ENCODE data around the gene PDIA5. TPM values are rescaled to one million over a fixed set of nuclear protein-coding genes. Genes with fewer than 3 reads are reported as not detected.

PDIA5 gene
- total RNA-seq, 1 experiment from 2014 or later, result 50.8 TPM

DNA sequence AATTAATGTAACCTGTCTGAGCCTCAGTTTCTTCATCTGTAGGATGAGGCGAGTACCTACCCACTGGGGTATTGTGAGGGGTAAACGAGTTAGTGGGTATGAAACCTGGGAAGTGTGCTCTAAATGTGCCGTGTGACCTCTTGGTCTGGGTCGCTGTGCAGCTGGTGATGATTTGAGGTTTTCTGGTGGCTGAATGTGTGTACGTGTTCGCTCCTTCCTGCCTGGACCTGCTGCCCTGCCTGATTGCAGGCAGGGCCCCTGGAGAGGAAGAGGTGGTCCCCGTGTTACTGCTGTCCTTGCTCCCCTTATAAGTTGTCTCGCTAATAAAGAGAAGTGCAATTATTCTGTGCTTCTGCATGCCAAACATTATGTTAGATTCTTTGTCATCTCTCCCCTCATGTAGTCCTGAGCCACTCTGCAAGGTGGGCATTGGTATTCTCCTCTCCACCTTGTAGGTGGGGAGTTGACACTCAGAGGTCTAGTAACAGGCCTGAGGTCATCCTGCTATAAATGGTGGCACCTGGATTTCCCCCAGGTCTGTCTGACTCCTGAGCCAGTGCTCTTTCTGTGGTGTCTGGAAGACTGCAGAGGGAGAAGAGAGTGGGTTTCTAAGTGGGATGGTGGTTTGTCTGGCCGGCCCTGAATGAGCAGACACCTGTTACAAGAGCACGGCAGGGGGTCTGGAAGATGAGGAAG lies 15.7 kb downstream of the PDIA5 start:
- H3K9me2 ChIP-seq (ENCODE audit: insufficient read depth), result no peaks in the 10 kb centered on the region
- CTCF ChIA-PET, result no interaction called here
- intact Hi-C loops (cut with micrococcal nuclease), result no loop called here
- no peaks in the 10 kb centered on the region for H3K9me3 ChIP-seq (ENCODE audit: control insufficient read depth in 1 of 2, insufficient read depth in 1 of 2, low read depth in 1 of 2, low read length in 2 of 2)
- no peaks in the 10 kb centered on the region for H3K27me3 ChIP-seq (ENCODE audit: insufficient read depth, low read length)
- RAD21 ChIA-PET (ENCODE audit: low non-redundant PET in 1 of 2, low total read pairs in 2 of 2, uncharacterized antibody in 2 of 2, unreplicated experiment in 2 of 2), result no interaction called here
- no peak overlapping the region for H3K27ac ChIP-seq (ENCODE audit: low read depth, low read length)
- peaks cover 21 to 39% of the 10 kb centered on the region in 2 experiments for H3K4me1 ChIP-seq (ENCODE audit: control insufficient read depth in 1 of 2, insufficient read depth in 2 of 2, low read length in 2 of 2)
- DNase-seq (ENCODE audit: low read depth, low spot score) (no peak), ATAC-seq (no peak)
- H3K36me3 ChIP-seq (ENCODE audit: control insufficient read depth in 1 of 2, insufficient read depth in 2 of 2, low read length in 2 of 2), result no peaks in the 10 kb centered on the region
- no TSS peak for BruUV-seq (replicated peaks)
- H3K4me3 ChIP-seq (replicated peaks in 1 of 2; ENCODE audit: low read depth in 1 of 2, low read length in 2 of 2), result no peak overlapping the region
- H3K9ac ChIP-seq (ENCODE audit: low read length), result no peak overlapping the region
- peaks cover 98% of the 10 kb centered on the region for H3K79me2 ChIP-seq (ENCODE audit: insufficient read depth, low read length)
- H4K20me1 ChIP-seq (ENCODE audit: insufficient read depth), result peaks cover 6% of the 10 kb centered on the region; the same call in 1 of the 2 replicates
- TF ChIP-seq EZH2 (IDR thresholded peaks at IDR 0.05) (no peak), MAX (IDR thresholded peaks at IDR 0.05) (no peak), ZNF274 (IDR thresholded peaks at IDR 0.05; ENCODE audit: low read depth, low read length) (no peak), JUND (IDR thresholded peaks at IDR 0.05) (no peak), CEBPB (IDR thresholded peaks at IDR 0.05; ENCODE audit: low read depth) (no peak), EZH2phosphoT487 (IDR thresholded peaks at IDR 0.05; ENCODE audit: borderline replicate concordance) (no peak), POLR2A (IDR thresholded peaks at IDR 0.05; ENCODE audit: borderline replicate concordance, extremely low read depth, insufficient read depth, insufficient read length) (no peak), POLR2AphosphoS5 (IDR thresholded peaks at IDR 0.05; ENCODE audit: low read depth, low read length) (no peak), SP1 (IDR thresholded peaks at IDR 0.05; ENCODE audit: low read depth) (no peak), EGR1 (IDR thresholded peaks at IDR 0.05; ENCODE audit: low read depth) (no peak), YY1 (IDR thresholded peaks at IDR 0.05; ENCODE audit: extremely low read depth, insufficient replicate concordance, low read depth, low read length) (no peak), TCF7L2 (IDR thresholded peaks at IDR 0.05; ENCODE audit: borderline replicate concordance, extremely low read depth, insufficient read depth, insufficient read length) (no peak), ZFX (IDR thresholded peaks at IDR 0.05) (no peak)
- H3K4me2 ChIP-seq (ENCODE audit: low read length), result no peak overlapping the region
- POLR2A ChIA-PET, result no interaction called here
- H2AFZ ChIP-seq (ENCODE audit: low read depth, low read length, poor library complexity, severe bottlenecking), result no peak overlapping the region

Measured in HCT116 (cell line).